Erythroblast (primary cell): ENCODE data around the gene BABAM2.
"Not testable (repeated sequence)": the region's sequence is repeated elsewhere in the genome, so short reads cannot be mapped to it uniquely, and the experiment has no call there.

ENCODE experiments used
- DNase-seq, 2 experiments: peaks; one replicate each; lab custom pipeline; 2025; lab: John Stamatoyannopoulos, UW
- GATA1 ChIP-seq: IDR thresholded peaks from 2 replicates; pipeline ENCODE4 v1.6.1; 2011; ENCODE audit warnings: low read depth, mild to moderate bottlenecking, control low read depth, low read length, moderate library complexity
- POLR2A ChIP-seq: IDR thresholded peaks from 2 replicates; pipeline ENCODE4 v1.6.1; 2011; ENCODE audit warnings: mild to moderate bottlenecking, low read length

Gene BABAM2

GRCh38 chr2:28332696-28333095 is 442.2 kb downstream of the BABAM2 start:
- no peak for DNase-seq
- no peak for TF ChIP-seq GATA1
- no peak for TF ChIP-seq POLR2A

GRCh38 chr2:28333606-28334526 is 443.3 kb downstream of the BABAM2 start:
- DNase-seq, result no peak

GRCh38 chr2:28334527-28334894 is 444.0 kb downstream of the BABAM2 start:
- no peak for TF ChIP-seq POLR2A
- no peak for TF ChIP-seq GATA1
- DNase-seq, result no peak

More at GRCh38 chr2:28333606-28334526, 443.3 kb downstream of the BABAM2 start:
- no peak for TF ChIP-seq POLR2A
- TF ChIP-seq GATA1, result no peak

- not testable (repeated sequence) for DNase-seq
Observed at GRCh38 chr2:28335265-28335664, 444.7 kb downstream of the BABAM2 start.

- no peak for DNase-seq
- TF ChIP-seq POLR2A, result no peak
- TF ChIP-seq GATA1, result no peak
Observed at GRCh38 chr2:28335666-28336065, 445.1 kb downstream of the BABAM2 start.

- no peak for DNase-seq
- no peak for TF ChIP-seq GATA1
- TF ChIP-seq POLR2A, result no peak
Observed at GRCh38 chr2:28336264-28336980, 445.9 kb downstream of the BABAM2 start.

GRCh38 chr2:28336982-28337627 is 446.6 kb downstream of the BABAM2 start:
- DNase-seq, result no peak
- TF ChIP-seq GATA1 (no peak), POLR2A (no peak)

- no peak for TF ChIP-seq POLR2A
- TF ChIP-seq GATA1, result no peak
- no peak for DNase-seq
Observed at GRCh38 chr2:28338046-28338817, 447.7 kb downstream of the BABAM2 start.

GRCh38 chr2:28338831-28339321 is 448.3 kb downstream of the BABAM2 start:
- TF ChIP-seq GATA1 (no peak), POLR2A (no peak)
- DNase-seq, result no peak

- TF ChIP-seq POLR2A, result no peak
- TF ChIP-seq GATA1, result no peak
- no peak for DNase-seq
Observed at GRCh38 chr2:28339516-28340175, 449.1 kb downstream of the BABAM2 start.

- peak in 1 of 2 experiments; percentile 10 for DNase-seq
- TF ChIP-seq POLR2A (no peak), GATA1 (no peak)
Observed at GRCh38 chr2:28340312-28341202, 450.0 kb downstream of the BABAM2 start.

- TF ChIP-seq GATA1, result no peak
- TF ChIP-seq POLR2A, result no peak
- no peak for DNase-seq
Observed at GRCh38 chr2:28341208-28341891, 450.8 kb downstream of the BABAM2 start.
